Measurements from ENCODE around the gene SLC4A8. TPM values are rescaled to one million over a fixed set of nuclear protein-coding genes. Genes with fewer than 3 reads are reported as not detected.

Gene SLC4A8
- total and polyA plus RNA-seq, 2 donors (not counting 3 experiments of a cell fraction or from before 2014, with no cell fraction given), result 4.7 to 9.7 TPM

DNA sequence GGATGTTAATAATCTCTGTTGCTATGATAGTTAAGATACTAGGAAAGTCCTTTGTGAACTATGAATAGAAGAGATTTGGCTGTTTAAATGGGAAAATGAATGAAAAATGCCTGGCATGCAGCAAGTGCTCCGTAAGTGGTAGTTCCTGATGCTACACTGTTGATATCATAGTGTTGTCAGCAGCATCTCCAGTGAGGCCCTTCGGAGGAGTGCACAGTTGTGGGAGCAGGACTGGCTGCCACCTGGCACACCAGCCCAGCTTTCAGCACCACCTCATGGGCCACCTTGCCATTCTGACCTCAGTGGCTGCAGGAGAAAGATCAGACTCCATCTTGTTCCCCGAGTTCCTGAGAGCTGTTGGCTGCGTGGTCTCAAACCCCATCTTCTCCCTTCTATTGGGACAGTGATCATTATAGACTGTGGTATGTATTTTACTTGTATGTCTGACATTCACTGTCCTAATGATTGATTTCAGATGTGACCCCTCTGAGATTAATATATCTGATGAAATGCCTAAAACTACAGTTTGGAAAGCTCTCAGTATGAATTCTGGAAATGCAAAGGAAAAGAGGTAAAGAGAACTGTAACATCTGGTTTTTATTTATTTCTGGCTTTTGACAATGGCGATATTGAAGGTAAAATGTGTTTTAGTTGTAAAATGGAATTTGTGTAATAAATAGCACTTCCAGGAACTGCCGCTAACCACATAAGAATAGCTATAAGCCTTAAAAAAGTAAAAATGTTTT is 80.9 kb downstream of the SLC4A8 start:
- Histone ChIP-seq H3K9me3 (replicated peaks; ENCODE audit: control insufficient read depth, insufficient read depth, low read length) (no peaks in the 10 kb centered on the region), H2AFZ (ENCODE audit: low read depth, low read length) (no peak overlapping the region), H3K27ac (ENCODE audit: insufficient read depth, low read depth, low read length) (no peak overlapping the region), H3K9me1 (replicated peaks; ENCODE audit: control insufficient read depth, extremely low read depth, insufficient read depth, low read length) (no peaks in the 10 kb centered on the region), H3K9ac (replicated peaks; ENCODE audit: extremely low read depth, insufficient read depth, low read length) (no peak overlapping the region), H3K79me2 (ENCODE audit: control insufficient read depth, insufficient read depth, low read length) (no peaks in the 10 kb centered on the region), H4K20me1 (replicated peaks; ENCODE audit: control insufficient read depth, extremely low read depth, insufficient read depth, low read length) (no peaks in the 10 kb centered on the region), H3K27me3 (ENCODE audit: control insufficient read depth in 2 of 2, insufficient read depth in 2 of 2, low read length in 2 of 2) (no peaks in the 10 kb centered on the region), H3K4me1 (ENCODE audit: control insufficient read depth, extremely low read depth, insufficient read depth, low read length) (no peaks in the 10 kb centered on the region), H3K4me3 (replicated peaks in 1 of 3; ENCODE audit: insufficient read depth in 1 of 3, low read depth in 1 of 3, low read length in 3 of 3) (no peak overlapping the region), H3K4me2 (ENCODE audit: insufficient read depth, low read length) (no peak overlapping the region), H3K36me3 (ENCODE audit: control insufficient read depth in 2 of 2, extremely low read depth in 1 of 2, insufficient read depth in 2 of 2, low read length in 2 of 2) (no peaks in the 10 kb centered on the region)
- POLR2A ChIA-PET, result no interaction called here
- intact Hi-C loops (cut with micrococcal nuclease) (no loop called here), dilution Hi-C loops (cut with MboI; ENCODE audit: extremely low pct_ligation_motif_present, low sequenced_read_pairs) (no loop called here)
- BruUV-seq (replicated peaks), result no TSS peak
- CTCF ChIA-PET, result no interaction called here
- no peak for DNase-seq (ENCODE audit: low read depth, low spot score)
- no peak for FAIRE-seq
- TF ChIP-seq, protein P1, sequence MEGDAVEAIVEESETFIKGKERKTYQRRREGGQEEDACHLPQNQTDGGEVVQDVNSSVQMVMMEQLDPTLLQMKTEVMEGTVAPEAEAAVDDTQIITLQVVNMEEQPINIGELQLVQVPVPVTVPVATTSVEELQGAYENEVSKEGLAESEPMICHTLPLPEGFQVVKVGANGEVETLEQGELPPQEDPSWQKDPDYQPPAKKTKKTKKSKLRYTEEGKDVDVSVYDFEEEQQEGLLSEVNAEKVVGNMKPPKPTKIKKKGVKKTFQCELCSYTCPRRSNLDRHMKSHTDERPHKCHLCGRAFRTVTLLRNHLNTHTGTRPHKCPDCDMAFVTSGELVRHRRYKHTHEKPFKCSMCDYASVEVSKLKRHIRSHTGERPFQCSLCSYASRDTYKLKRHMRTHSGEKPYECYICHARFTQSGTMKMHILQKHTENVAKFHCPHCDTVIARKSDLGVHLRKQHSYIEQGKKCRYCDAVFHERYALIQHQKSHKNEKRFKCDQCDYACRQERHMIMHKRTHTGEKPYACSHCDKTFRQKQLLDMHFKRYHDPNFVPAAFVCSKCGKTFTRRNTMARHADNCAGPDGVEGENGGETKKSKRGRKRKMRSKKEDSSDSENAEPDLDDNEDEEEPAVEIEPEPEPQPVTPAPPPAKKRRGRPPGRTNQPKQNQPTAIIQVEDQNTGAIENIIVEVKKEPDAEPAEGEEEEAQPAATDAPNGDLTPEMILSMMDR (IDR thresholded peaks at IDR 0.05; ENCODE audit: extremely low read depth in 1 of 2, insufficient read depth in 1 of 2, low read depth in 1 of 2, low read length in 2 of 2), result no peak
- TF ChIP-seq EZH2 (IDR thresholded peaks at IDR 0.05; ENCODE audit: borderline replicate concordance, low read depth, low read length, severe bottlenecking) (no peak), MYC (IDR thresholded peaks at IDR 0.05; ENCODE audit: low read depth, low read length) (no peak), POLR2A (IDR thresholded peaks at IDR 0.05; ENCODE audit: low read depth, low read length) (no peak), FOS (IDR thresholded peaks at IDR 0.05; ENCODE audit: borderline replicate concordance, insufficient read depth, low read length) (no peak), POLR2AphosphoS5 (IDR thresholded peaks at IDR 0.05; ENCODE audit: insufficient read depth, low read depth, low read length) (no peak), JUN (IDR thresholded peaks at IDR 0.05; ENCODE audit: borderline replicate concordance, insufficient read depth, insufficient read length, low read depth) (no peak), GATA2 (IDR thresholded peaks at IDR 0.05; ENCODE audit: insufficient read depth, insufficient read length, low read depth, low read length) (no peak)
- TF ChIP-seq, protein P2, sequence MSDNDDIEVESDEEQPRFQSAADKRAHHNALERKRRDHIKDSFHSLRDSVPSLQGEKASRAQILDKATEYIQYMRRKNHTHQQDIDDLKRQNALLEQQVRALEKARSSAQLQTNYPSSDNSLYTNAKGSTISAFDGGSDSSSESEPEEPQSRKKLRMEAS (IDR thresholded peaks at IDR 0.05; ENCODE audit: insufficient read depth, insufficient read length), result no peak
